Measurements from ENCODE around the gene FEM1B.

FEM1B gene

DNA sequence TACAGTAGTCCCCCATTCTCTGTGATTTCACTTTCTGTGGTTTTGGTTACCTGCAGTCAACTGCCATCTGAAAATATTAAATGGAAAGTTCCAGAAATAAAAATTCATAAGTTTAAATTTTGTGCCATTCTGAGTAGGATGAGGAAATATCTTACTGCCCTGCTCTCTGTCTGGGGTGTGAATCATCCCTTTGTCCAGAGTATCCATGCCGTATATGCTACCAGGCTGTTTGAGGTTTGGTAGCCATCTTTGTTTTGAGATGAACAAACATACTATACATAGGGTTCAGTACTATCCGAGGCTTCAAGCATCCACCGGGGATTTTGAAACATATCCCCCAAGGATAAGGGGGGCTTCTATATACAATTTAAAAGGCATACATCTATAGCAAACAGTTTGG lies 16.3 kb upstream of the FEM1B start:
- DNase-seq: no peak

DNA sequence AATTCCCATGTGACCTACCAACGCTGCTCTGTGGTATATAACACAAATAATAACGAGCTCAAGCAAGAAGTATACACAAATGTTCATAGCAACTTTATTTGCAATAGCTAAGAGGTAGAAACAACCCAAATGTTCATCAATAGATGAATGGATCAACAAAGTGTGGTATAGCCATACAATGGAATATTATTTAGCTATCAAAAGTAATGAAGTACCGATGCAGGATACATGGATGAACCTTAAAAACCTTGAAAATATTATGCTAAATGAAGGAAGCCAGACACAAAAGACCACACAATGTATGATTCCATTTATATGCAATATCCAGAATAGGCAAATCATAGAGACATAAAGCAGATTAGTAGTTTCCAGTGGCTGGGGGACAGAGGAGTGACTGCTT lies 15.6 kb upstream of the FEM1B start:
- DNase-seq: no peak

DNA sequence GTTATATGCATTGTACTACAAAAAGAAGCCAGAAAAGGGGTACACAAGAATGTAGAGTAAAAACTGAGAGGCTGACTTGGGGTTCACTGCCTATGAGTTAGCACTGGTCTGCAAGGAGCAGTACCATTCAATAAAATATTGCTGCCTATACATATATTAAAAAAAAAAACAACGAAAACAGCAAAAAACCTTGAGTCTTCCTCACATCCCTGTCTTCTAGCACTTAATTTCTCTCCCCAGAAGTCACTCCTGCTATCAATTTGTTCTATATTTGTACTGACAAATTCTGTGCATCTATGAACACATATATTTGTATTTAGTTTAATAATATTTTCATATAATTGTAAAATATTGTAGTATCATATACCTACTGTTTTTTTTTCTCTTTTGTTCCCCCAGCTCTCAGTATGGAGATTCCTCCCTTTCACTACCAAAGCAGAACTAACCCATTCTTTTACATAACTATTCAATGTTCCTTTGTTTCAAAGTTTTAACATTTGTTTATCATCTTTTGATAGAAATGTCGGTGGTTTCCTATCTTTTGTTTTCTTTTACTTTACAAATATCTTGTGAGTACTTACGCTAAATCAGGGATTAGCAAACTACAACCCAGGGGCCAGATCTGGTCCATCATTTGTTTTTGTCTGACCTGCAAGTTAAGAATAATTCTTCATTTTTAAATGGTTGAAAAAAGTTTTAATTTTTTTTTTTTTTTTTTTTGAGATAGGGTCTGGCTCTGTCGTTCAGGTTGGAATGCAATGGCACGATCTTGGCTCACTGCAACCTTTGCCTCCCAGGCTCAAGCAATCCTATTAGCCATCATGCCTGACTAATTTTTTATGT lies 14.8 kb upstream of the FEM1B start:
- no peak for DNase-seq

DNA sequence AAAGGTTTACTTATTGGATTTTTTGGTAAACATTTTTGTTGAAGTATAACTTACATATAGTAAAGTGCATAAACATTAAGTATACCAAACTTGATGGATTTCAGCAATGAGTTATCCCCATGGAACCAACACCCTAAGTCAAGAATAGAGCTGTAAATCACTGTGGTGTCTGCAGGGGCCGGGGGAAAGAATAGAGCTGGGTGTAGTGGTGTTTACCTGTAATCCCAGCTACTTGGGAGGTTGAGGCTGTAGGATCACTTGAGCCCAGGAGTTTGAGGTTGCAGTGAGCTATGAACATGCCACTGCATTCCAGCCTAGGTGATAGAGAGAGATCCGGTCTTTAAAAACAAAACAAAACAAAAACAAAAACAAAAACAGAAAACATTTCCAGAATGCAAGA lies 13.3 kb upstream of the FEM1B start:
- no peak for DNase-seq

DNA sequence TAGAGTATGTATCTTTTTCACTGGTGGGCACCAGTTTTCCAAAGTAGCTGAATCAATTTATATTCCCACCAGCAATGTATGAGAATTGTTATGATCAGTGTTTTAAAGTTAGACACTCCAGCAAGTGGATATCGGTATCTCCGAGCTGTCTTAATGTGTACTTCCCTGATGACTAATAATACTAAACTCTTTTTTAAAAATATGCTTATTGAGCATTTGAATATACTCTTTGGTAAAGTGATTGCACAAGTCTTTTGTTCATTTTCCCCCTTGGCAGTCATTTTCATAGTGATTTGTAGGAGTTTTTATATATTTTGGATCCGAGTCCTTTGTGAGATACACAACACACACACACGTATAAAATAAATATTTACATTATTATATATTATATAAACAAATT lies 12.5 kb upstream of the FEM1B start:
- DNase-seq: no peak

DNA sequence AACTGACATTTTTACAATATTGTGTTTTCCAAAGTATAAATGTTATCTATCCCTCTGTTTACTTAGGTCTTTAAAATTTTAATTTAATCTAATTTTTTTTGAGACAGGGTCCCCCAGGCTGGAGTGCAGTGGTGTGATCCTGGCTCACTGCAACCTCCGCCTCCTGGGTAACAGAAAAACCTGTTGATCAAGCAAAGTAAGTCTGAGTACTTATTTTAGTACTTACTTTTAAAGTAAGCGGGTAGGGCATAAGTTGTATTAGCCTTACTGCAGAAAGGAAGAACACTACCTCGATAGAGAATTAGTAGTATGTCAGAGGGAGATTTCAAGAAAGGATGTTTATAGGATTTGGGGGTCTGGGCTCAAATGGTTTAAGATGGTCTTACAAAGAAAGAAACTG lies 11.9 kb upstream of the FEM1B start:
- no peak for DNase-seq

DNA sequence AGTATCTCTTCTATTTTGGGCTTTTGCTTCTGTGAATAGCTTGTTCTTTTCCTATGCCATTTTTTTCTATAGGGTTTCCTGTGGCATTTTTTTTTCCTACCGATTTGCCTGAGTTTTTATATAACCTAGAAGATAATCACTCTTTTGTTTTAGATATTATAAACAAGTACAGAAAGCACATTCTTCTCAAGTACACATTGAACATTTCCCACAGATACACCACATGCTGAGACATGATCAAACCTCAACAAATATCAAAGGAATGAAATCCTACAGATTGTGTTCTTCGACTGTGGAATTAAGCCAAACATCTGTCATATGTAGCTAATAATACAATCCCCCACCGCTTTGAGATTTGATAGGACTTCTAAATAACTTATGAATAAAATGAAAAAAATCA lies 9.1 kb upstream of the FEM1B start:
- no peak for DNase-seq

DNA sequence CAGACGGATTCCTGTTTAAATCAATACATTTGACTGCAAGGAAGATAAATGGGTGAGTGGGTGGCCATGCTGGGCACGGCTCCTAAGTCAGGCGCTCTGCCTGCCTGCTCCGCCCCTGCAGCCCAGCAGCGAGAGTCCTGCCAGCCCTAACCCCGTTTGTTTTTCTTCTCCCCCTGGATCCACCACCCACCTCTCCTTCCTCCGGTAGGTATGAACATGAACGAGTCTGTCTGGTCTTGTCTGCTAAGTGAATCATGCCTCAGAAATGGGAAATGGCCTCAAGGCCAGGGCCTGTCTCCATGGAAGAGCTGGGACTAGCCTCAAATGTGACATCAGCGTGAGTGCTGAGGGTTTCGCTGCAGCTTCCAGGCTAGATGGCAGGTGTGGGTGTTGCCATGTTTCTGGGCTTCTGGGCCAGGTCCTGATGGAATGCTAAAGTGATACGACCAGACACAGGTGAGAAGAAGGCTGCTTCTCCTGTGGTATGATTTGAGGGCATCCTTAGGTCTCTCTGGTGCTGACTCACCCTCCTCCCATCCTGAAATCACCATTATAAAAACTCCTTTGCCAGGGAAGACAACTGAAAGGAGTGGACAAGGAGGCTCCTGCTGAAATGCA lies 5.6 kb upstream of the FEM1B start:
- no peak for DNase-seq

DNA sequence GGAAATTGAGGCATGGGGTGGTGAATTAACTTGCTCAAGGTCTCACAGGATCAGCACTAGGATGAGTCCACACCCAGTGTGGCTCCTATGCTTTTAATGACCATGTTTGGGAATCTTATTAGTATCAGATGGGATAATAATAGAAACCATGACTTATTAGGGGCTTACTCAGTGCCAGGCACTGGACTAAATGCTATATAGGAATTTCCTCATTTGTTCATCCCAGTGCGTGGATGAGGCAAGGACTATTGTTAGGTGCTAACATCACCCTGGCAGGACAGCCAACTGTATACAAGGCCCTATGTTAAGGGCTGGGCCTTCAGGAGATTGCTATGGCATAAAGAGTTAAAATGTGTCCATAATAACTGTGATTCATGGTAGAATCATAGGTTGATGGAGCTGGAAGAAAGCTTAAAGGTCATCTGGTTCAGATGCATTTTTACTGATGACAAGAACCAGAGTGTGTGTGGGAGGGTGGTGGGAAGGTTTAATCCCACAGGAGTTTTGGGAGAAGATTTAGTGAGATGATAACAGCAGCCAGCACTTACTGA lies 4.7 kb upstream of the FEM1B start:
- no peak for DNase-seq

DNA sequence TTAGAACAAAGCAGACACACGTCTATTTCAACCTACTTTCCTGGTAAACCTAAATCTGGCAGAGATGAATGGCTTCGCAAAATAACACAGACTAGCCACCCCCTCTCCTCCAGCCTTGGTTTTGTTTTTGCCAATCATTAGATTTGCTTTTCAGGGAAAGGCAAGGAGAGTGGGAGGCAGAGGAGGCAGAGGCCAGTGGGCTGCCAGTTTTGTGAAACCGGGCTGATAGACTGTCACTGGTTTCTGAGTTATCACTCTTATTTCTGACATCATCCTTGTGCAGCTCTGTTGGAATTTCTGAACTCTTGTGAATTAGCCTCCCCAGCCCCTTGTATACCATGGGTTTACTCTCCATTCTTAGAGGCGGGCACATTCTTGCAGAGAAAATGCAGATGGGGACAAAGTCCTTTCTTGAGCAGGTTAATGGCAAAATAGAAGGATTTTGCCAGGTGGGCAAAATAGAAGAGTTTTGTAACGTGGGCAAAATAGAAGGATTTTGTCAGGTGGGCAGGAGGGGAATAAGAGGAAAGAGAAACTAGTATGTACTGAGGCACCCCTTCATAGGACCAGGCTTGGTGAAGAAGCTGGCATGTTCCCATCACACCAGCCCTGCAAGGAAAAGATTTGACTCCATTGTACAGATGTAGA lies 3.2 kb upstream of the FEM1B start:
- DNase-seq: no peak

DNA sequence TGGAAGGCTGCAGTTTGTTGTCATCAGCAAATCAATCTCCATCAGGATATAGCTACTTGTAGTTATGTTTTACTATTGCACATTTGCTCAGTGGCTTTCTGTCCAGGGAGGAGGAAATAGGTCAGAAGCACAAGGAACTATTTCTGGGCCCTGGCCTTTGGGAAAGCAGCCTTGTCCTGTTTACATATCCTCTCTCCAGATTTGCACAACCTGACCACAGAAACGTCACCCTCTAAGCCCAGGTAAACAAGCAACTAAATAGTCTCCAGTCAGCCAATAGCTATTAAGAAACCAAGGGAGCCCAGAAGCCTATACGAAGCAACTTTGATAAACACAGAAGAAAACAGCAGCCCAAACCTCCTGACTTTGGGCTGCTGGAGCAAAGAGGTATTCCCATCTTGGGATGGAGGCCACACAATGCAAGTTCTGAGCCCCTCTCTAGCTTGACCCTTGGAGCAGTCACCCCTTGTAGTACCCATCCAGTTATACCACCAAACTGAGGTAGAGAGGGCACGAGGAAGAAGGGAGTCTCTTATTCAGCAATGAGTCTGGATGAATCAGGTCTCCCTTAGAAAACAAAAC lies 2.3 kb upstream of the FEM1B start:
- DNase-seq: no peak

DNA sequence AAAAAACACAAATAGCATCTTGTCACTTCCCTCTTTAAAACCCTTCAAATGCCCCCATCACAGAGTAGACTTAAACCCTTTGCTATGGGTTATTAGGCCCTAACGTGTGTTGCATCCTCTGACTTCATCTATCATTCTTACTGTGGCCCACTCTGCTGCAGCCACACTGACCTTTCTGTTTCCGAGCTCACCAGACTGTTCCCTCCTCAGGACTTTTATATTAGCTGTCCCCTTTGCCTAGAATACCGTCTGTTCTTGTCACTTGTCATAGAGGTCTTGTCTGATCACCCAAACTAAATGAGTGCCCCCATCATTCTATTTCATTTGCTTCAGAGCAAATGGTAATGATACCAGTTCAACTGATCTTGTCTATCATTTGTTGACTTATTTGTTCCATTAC lies 877 bp upstream of the FEM1B start:
- no peak for DNase-seq

DNA sequence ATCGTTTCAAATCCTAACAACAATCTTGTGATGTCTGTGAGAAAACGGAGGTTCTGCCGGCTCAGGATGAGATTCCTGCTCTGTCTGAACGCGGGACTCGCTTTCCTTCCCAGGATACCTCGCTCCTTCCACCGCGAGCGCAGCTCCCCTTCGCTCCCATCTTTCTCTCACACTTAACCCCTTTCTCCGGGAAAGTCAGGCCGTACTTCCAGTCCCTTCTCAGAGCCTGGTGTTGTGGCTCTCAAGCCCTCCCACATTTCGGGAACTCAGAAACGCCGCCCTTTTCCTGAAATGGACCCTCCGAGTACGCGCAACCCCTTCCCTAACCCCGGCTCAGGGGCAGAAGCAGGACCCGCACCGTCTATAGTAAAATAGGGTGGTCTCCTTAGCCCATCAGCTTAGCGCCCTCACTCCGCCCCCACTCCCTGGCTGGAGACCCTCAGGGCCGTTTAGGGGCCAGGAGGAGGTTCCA lies 378 bp upstream of the FEM1B start:
- DNase-seq: peak; percentile 64

DNA sequence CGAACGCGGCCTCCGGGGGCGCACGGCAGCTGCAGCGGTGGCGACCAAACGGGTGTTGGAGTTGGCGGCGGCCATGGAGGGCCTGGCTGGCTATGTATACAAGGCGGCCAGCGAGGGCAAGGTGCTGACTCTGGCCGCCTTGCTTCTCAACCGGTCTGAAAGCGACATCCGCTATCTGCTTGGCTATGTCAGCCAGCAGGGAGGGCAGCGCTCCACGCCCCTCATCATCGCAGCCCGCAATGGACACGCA lies 725 bp downstream of the FEM1B start:
- DNase-seq: no peak

DNA sequence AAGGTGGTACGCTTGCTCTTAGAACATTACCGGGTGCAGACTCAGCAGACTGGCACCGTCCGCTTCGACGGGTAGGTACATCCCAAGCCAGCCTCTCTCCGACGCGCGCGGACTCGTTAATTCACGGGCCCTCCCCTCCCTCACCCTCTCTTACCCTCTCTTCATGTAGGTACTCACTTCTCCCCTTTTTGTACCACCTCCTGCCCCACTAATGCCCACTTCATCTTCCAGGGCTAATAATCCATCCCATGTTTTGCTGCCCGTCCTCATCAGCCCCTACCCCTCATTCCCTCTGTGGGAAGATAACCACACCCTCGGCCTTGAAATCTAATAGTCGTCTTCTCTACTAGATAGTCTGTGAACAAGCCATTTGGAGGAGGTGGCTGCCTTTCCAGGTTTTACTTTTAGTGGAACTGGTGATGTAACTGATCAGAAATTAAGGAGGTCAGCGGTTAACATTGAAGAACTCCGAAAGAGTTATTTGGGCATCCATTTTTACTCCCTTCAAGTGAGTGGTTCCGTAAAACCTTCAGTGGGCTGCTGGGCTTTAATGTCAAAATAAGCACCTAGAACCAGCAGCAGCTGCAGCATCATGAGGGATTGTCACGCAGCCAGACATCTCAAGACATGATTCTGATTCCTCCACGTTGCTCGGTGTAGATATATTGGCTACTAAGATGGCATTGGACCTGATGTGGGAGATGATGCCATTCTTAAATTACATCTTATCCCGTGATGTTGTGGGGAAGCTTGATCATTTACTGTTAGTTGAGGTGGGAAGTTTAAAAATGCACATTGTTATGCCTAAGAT lies 1.3 kb downstream of the FEM1B start:
- DNase-seq: peak; percentile 51

DNA sequence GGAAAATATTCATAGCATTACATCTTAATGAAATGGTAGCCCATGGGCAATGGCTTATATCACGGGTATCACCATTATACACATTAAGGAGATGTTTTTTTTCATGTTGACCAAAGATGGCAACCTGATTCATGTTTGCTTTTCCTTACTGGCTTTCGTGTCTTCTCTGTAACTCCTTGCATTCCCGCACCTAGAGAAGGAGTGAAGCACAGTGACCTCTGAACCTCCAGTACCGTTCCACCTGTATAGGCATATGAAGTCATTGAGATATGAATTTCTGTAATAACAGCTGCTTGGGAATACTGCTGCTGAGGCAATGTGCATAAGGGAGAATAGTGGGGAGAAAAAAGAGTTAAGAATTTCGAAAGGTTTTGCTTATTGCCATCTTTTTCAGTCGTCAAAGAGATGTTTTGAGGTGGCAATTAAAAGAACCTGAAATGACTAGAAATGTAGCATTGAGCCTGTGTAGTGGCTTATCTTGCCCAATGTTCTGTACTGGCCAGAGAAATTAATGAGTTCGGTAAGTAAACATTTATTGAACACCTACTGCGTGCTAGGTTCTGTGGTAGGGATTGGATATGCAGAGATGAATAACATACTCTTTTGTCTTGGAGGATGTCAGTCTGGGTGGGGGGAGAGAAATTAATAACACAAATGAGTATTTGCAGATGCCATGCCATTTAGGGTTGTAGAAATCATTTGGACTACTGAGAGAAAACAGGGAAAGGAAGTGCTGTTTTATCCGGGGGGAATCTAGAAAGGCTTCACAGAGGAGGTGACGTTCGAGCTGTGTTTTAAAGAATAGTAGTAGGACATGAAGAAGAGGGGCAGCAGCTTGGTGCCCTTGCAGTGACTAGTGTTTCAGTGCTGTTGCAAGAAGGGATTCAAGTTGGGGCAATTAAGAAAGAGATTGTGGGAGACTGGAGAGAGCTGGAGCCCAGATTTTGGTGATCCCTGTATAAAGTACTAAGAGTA lies 2.5 kb downstream of the FEM1B start:
- DNase-seq: no peak

DNA sequence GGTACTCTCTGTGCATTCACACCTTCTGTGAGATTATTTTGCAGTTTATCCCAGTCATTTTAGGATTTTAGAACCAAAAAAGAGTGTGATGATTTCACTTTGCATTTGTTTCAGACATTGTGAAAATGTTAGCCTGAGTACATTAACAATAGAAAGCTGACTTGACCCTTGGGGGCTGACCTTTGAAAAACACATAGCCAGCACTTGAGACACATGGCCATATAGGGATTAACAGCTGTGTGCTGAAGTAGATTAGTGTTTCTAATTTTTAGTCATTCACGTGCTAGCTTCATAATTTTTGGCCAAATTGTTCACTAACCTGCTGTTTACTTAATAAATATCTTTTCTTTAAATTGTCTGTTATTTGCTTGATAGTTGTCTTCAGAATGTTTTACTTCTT lies 3.5 kb downstream of the FEM1B start:
- no peak for DNase-seq

DNA sequence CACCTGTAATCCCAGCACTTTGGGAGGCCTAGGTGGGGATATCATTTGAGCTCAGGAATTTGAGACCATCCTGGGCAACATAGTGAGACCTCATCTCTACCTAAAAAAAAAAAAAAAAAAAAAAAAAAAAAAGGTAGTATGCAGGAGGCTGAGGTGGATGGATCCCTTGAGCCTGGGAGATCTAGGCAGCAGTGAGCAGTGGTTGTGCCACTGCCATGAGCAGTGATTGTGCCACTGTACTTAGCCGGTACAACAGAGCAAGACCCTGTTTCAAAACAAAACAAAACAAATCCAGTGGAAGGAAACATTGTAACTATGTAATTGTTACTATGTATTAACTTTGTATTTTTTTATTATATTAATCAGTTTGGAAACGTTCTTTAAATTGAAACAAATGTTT lies 5.9 kb downstream of the FEM1B start:
- DNase-seq: no peak

DNA sequence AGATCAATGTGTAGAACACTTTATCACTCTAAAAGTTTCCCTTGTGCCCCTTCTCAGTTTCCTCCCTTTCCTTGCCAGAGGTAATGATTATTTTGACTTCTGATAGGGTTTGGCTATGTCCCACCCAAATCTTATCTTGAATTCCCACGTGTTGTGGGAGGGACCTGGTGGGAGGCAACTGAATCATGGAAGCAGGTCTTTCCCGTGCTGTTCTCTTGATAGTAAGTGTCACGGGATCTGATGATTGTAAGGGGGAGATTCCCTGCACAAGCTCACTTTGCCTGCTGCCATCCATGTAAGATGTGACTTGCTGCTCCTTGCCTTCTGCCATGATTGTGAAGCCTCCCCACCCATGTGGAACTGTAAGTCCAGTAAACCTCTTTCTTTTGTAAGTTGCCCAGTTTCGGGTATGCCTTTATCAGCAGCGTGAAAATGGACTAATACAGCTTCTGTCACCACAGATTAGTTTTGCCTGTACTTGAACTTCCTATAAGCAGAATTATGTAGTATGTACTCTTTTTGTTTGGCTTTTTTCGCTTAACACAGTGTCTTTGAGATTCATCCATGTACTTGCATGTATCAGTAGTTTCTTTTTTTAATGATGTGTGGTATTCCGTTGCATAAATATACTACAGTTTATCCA lies 7.2 kb downstream of the FEM1B start:
- peak; percentile 94 for DNase-seq

DNA sequence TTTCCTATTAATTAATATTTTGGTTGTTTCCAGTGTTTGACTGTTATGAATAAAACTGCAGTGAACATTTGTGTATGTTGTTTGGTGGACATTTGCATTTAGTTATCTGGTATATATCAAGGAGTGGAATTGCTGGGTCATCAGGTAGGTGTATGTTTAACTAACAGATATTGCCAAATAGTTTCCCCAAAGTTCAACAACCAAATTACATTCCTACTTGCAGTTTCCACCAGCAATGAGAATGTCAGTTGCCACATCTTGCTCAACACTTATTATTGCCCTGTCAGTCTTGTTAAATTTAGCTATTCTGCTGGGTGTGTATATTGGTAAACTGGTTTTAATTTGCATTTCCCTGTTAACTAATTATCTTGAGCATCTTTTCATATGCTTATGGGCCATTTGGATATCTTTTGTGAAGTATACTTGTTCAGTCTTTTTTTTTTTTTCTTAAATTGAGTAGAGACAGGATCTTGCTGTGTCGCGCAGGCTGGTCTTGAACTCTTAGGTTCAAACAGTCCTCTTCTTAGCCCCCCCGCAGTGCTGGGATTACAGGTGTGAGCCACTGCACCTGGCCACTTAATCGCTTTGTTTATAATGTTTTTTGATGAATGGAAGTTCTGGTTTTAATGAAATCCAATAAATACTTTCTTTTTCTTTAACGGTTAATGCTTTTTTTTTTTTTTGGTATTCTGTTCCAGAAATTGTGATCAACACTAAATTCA lies 7.9 kb downstream of the FEM1B start:
- peak; percentile 29 for DNase-seq
